GM23248 (cell line): ENCODE measurements around the gene BLOC1S3.

ENCODE experiments used
- EZH2 ChIP-seq: fragments of 200-600 bp; sonication (generic); IDR thresholded peaks from 2 replicates; pipeline ENCODE4 v1.6.1; 2018; ENCODE audit warnings: antibody characterized with exemption, mild to moderate bottlenecking; ENCODE audit not compliant: insufficient read depth, poor library complexity, severe bottlenecking
- EZH2phosphoT487 ChIP-seq: fragments of 200-600 bp; sonication (generic); IDR thresholded peaks from 2 replicates; pipeline ENCODE4 v1.6.1; 2018; ENCODE audit warnings: antibody characterized with exemption, moderate library complexity, mild to moderate bottlenecking, low read depth; ENCODE audit not compliant: insufficient read depth

- TF ChIP-seq EZH2 = peak; percentile 87
- TF ChIP-seq EZH2phosphoT487 = no peak
Measured at GRCh38 chr19:45216667-45217066, 38.1 kb downstream of the BLOC1S3 start.
